ENCODE data around the gene APOM.

DNA sequence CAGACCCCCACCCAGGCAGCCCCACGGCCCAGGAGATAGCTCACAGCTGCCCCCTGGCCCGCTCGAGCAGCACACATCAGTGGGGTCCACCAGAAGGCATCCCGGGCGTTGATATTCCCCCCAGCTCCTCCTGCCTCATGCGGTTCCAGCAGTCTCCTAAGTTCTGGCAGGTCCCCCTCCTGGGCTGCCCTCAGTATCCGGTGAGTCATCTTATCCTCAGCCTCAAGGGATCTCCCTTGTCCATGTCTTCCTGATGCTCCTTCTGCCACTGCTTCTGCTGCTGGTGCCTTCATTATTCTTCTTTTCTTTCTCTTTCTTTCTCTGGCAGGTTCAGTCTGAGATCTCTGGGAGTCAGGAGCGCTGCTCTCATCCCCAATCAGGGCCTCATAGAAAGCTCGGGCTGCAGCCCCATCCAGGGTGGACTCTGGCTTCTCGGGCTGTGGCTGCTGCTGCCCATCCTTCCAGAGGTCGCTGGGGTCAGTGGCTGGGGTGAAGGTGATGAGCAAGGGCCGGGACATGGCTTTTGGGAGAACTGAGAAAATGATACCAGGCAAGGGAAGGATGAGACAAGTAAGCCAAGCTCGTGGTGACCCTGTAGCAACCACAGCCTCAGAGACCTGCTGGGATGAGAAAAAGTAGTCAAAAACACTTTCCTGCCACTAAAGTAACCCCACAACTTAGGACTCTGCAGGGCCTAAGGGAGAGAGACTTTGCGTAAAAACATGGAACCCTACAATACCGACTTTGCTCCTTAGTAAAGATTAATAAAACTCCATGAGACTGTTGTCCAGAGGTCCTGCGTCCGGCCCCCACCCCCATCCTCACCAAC, 8.5 kb downstream of the APOM start:
- TF ChIP-seq, protein P1, sequence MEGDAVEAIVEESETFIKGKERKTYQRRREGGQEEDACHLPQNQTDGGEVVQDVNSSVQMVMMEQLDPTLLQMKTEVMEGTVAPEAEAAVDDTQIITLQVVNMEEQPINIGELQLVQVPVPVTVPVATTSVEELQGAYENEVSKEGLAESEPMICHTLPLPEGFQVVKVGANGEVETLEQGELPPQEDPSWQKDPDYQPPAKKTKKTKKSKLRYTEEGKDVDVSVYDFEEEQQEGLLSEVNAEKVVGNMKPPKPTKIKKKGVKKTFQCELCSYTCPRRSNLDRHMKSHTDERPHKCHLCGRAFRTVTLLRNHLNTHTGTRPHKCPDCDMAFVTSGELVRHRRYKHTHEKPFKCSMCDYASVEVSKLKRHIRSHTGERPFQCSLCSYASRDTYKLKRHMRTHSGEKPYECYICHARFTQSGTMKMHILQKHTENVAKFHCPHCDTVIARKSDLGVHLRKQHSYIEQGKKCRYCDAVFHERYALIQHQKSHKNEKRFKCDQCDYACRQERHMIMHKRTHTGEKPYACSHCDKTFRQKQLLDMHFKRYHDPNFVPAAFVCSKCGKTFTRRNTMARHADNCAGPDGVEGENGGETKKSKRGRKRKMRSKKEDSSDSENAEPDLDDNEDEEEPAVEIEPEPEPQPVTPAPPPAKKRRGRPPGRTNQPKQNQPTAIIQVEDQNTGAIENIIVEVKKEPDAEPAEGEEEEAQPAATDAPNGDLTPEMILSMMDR (IDR thresholded peaks at IDR 0.05): no peak
- TF ChIP-seq POLR2AphosphoS5 (IDR thresholded peaks at IDR 0.05) (no peak), POLR2A (IDR thresholded peaks at IDR 0.05) (no peak), EP300 (IDR thresholded peaks at IDR 0.05; ENCODE audit: low read depth) (no peak)

Measured in transverse colon (tissue), 4 donors.